ENCODE data around the gene HPSE2.

DNA sequence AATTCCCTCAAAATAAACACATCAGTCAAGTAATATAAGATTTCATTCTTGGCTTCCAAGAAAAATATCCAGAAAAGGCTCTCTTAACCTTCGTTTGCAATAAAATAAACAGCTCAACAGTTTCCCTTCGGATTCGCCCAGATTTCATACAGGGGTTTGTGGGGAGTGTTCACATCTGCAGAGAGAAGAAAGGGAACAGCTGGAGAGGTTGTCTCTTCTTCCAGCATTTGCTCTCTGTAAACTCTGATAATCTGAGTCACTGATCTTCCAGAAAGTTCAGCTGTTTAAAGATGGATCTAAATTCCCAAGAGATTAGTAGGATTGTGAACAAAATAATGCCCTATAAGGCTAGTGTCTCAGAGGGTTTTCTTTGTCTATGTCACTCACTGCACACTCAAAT, 277.9 kb downstream of the HPSE2 start:
- TF ChIP-seq CTCF (IDR thresholded peaks at IDR 0.05) (no peak), EZH2 (IDR thresholded peaks at IDR 0.05; ENCODE audit: borderline replicate concordance, insufficient read depth, low read depth, low read length, poor library complexity, severe bottlenecking) (no peak)
